Stimulated activated CD4-positive, alpha-beta T cell treated with anti-CD3 and anti-CD28 coated beads, TNF-alpha, amount 100 ng/mL, for 4 hours (primary cell): ENCODE data around the gene PCDHGB4.
"Not testable (repeated sequence)": the region's sequence is repeated elsewhere in the genome, so short reads cannot be mapped to it uniquely, and the experiment has no call there.

Experiments
- DNase-seq, 3 experiments: peaks; one replicate each; pipeline ENCODE4 v3.0.0-alpha.2; 2020; ENCODE audit warnings: low read depth in 3 of 3

The PCDHGB4 gene

GRCh38 chr5:141398608-141399007 lies 11.1 kb downstream of the PCDHGB4 start:
- DNase-seq = no peak

DNA sequence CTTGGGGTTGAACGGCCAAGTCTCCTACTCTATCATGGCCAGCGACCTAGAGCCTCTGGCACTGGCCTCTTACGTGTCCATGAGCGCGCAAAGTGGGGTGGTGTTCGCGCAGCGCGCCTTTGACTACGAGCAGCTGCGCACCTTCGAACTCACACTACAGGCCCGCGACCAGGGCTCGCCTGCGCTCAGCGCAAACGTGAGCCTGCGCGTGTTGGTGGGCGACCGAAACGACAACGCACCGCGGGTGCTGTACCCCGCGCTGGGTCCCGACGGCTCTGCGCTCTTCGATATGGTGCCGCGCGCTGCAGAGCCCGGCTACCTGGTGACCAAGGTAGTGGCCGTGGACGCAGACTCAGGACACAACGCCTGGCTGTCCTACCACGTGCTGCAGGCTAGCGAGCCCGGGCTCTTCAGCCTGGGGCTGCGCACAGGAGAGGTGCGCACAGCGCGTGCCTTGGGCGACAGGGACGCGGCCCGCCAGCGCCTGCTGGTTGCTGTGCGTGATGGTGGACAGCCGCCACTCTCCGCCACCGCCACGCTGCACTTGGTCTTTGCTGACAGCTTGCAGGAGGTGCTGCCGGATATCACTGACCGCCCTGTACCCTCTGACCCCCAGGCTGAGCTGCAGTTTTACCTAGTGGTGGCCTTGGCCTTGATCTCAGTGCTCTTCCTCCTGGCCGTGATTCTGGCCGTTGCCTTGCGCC lies 12.2 kb downstream of the PCDHGB4 start:
- DNase-seq = no peak

GRCh38 chr5:141402553-141403243 lies 15.2 kb downstream of the PCDHGB4 start, which contains the start of gene PCDHGA9:
Gene PCDHGA9 (plus strand): TSS chr5:141402778. CDS start chr5:141402953, 175 bp downstream.
- DNase-seq = no peak

GRCh38 chr5:141403387-141403786 lies 15.9 kb downstream of the PCDHGB4 start:
- no peak for DNase-seq

- DNase-seq = not testable (repeated sequence)
Observed at GRCh38 chr5:141407790-141408505, 20.4 kb downstream of the PCDHGB4 start, which contains the start of gene PCDHGB6. Gene PCDHGB6 (plus strand): TSS chr5:141408021. CDS start chr5:141408203, 182 bp downstream.

GRCh38 chr5:141409598-141410306 lies 22.3 kb downstream of the PCDHGB4 start:
- DNase-seq = no peak

GRCh38 chr5:141411575-141411974 lies 24.1 kb downstream of the PCDHGB4 start:
- DNase-seq = no peak

DNA sequence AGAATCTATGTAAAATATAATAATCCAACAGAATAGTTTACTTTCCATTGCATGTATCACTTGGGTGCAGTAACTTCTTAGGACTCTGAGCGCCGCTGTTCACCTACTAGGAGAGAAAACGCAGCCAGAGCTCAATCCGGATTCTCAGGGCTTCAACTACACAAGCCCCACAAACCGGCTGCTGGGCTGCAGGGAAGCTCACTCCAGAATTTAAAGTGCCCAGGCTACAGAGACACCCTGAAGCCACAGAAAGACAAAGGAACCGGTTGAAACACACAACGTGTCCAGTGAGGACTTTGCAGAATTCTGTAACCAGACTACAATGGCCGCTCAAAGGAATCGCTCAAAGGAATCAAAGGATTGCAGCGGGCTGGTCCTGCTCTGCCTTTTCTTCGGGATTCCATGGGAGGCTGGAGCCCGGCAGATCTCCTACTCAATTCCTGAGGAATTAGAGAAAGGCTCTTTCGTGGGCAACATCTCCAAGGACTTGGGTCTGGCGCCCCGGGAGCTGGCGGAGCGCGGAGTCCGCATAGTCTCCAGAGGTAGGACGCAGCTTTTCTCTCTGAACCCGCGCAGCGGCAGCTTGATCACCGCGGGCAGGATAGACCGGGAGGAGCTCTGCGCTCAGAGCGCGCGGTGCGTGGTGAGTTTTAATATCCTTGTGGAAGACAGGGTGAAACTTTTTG lies 25.5 kb downstream of the PCDHGB4 start, which contains the start of gene PCDHGA10:
TSS of gene PCDHGA10 (plus strand) at position 134 of the 686 bp plus-strand sequence. CDS start at position 323, 189 bp downstream.
- DNase-seq = peak in 2 of 3 experiments; percentile 32 to 42

- no peak for DNase-seq
Observed at GRCh38 chr5:141413540-141414069, 26.1 kb downstream of the PCDHGB4 start.

DNA sequence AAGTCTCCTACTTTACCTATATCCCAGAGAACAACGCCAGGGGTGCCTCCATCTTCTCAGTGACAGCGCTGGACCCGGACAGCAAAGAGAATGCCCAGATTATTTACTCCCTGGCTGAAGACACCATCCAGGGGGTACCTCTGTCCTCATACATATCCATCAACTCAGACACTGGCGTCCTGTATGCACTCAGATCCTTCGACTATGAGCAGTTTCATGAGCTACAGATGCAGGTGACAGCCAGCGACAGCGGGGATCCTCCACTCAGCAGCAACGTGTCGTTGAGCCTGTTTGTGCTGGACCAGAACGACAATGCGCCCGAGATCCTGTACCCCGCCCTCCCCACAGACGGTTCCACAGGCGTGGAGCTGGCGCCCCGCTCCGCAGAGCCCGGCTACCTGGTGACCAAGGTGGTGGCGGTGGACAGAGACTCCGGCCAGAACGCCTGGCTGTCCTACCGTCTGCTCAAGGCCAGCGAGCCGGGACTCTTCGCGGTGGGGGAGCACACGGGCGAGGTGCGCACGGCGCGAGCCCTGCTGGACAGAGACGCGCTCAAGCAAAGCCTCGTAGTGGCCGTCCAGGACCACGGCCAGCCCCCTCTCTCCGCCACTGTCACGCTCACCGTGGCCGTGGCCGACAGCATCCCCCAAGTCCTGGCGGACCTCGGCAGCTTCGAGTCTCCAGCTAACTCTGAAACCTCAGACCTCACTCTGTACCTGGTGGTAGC lies 27.2 kb downstream of the PCDHGB4 start:
- DNase-seq = not testable (repeated sequence)

DNA sequence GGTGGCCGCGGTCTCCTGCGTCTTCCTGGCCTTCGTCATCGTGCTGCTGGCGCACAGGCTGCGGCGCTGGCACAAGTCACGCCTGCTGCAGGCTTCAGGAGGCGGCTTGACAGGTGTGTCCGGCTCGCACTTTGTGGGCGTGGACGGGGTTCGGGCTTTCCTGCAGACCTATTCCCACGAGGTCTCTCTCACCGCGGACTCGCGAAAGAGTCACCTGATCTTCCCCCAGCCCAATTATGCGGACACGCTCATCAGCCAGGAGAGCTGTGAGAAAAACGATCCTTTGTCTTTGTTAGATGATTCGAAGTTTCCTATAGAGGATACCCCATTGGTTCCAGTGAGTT lies 27.7 kb downstream of the PCDHGB4 start:
- DNase-seq = not testable (repeated sequence)

DNA sequence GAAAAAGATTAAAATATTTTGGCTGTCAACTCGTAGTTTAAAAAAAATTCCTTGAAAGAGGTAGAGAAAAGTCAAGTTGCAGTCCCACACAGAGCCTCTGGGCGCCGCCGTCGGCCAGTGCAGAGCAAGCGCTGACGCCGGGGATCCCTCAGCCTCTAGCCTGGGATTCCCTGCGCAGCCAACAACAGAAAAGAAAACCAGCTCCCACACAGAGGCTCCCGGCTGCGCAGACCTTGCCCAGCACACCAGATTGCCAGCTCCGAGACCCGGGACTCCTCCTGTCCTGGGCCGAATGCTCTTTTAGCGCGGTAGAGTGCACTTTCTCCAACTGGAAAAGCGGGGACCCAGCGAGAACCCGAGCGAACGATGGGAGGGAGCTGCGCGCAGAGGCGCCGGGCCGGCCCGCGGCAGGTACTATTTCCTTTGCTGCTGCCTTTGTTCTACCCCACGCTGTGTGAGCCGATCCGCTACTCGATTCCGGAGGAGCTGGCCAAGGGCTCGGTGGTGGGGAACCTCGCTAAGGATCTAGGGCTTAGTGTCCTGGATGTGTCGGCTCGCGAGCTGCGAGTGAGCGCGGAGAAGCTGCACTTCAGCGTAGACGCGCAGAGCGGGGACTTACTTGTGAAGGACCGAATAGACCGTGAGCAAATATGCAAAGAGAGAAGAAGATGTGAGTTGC lies 30.1 kb downstream of the PCDHGB4 start, which contains the start of gene PCDHGB7:
TSS of gene PCDHGB7 (plus strand) at position 184 of the 679 bp plus-strand sequence. CDS start at position 367, 183 bp downstream.
- DNase-seq = not testable (repeated sequence)

GRCh38 chr5:141419074-141419880 lies 31.8 kb downstream of the PCDHGB4 start:
- DNase-seq = no peak

DNA sequence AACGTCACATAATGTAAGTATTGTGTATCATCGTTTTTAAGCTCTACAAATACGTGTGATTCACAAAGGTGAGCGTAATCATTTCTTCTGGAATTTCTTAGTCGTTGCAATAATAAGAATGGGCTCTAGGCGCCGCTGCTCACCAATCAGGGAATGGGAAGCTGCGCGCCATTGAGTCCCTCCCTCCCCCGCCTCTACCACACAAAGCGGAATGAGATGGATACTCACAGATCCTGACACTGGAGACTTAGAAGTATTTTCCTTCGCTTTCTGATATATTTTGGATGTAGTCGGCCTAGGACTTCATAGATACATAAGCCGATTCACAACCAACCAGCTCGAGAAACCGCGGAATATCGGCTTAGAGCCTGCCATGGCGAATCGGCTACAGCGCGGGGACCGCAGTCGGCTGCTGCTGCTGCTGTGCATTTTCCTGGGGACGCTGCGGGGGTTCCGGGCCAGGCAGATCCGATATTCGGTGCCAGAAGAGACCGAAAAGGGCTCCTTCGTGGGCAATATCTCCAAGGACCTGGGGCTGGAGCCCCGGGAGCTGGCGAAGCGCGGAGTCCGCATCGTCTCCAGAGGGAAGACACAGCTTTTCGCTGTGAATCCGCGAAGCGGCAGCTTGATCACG lies 33.5 kb downstream of the PCDHGB4 start, which contains the start of gene PCDHGA11:
TSS of gene PCDHGA11 (plus strand) at position 197 of the 634 bp plus-strand sequence. CDS start at position 374, 177 bp downstream.
- no peak for DNase-seq

DNA sequence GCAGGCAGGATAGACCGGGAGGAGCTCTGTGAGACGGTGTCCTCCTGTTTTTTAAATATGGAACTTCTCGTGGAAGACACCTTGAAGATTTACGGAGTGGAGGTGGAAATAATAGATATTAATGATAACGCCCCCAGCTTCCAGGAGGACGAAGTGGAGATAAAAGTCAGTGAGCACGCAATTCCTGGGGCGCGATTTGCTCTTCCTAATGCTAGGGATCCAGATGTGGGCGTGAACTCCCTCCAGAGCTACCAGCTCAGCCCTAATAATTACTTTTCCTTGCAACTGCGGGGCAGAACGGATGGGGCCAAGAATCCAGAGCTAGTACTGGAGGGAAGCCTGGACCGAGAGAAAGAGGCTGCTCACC lies 34.0 kb downstream of the PCDHGB4 start:
- no peak for DNase-seq

- no peak for DNase-seq
Observed at GRCh38 chr5:141422742-141423291, 35.3 kb downstream of the PCDHGB4 start.

DNA sequence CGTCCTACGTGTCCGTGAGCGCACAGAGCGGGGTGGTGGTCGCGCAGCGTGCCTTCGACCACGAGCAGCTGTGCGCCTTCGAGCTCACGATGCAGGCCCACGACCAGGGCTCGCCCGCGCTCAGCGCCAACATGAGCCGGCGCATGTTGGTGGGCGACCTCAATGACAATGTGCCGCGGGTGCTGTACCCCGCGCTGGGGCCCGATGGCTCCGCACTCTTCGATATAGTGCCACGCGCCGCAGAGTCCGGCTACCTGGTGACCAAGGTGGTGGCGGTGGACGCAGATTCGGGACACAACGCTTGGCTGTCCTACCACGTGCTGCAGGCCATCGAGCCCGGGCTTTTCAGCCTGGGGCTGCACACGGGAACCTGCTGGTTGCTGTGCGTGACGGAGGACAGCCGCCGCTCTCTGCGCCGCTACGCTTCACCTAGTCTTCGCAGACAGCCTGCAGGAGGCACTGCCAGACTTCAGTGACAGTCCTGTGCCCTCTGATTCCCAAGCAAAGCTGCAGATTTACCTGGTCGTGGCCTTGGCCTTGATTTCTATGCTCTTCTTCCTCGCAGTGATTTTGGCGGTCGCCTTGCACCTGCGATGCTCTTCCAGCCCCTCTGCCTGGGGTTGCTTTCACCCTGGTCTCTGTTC lies 40.4 kb downstream of the PCDHGB4 start:
- no peak for DNase-seq
